HG02870 (cell line): ENCODE measurements around the gene ILKAP.

Source experiments
- ATAC-seq: cut with Tn5 transposase; IDR thresholded peaks from one replicate; pipeline ENCODE4 v1.9.1; 2021; ENCODE audit warnings: mild to moderate bottlenecking, moderate library complexity; ENCODE audit not compliant: unreplicated experiment

ILKAP gene

GRCh38 chr2:238152771-238153688, 50.5 kb downstream of the ILKAP start:
- no peak for ATAC-seq

GRCh38 chr2:238151628-238152235, 51.8 kb downstream of the ILKAP start:
- no peak for ATAC-seq

- ATAC-seq = no peak
These were observed 52.3 kb downstream of the ILKAP start for GRCh38 chr2:238151205-238151604.

- ATAC-seq = no peak
These were observed 52.8 kb downstream of the ILKAP start for GRCh38 chr2:238150686-238151085.

- no peak for ATAC-seq
These were observed 53.5 kb downstream of the ILKAP start for GRCh38 chr2:238149841-238150572.

GRCh38 chr2:238148981-238149380, 54.5 kb downstream of the ILKAP start:
- ATAC-seq = no peak

- no peak for ATAC-seq
These were observed 56.5 kb downstream of the ILKAP start for GRCh38 chr2:238146884-238147544.

- ATAC-seq = no peak
These were observed 57.6 kb downstream of the ILKAP start for GRCh38 chr2:238145851-238146250.

- no peak for ATAC-seq
These were observed 58.4 kb downstream of the ILKAP start for GRCh38 chr2:238145046-238145445.

GRCh38 chr2:238144262-238144661, 59.2 kb downstream of the ILKAP start:
- no peak for ATAC-seq

GRCh38 chr2:238143239-238143951, 60.1 kb downstream of the ILKAP start:
- no peak for ATAC-seq

- ATAC-seq = no peak
These were observed 60.9 kb downstream of the ILKAP start for GRCh38 chr2:238142382-238143205.

- ATAC-seq = no peak
These were observed 61.8 kb downstream of the ILKAP start for GRCh38 chr2:238141541-238142318.

- ATAC-seq = no peak
These were observed 62.6 kb downstream of the ILKAP start for GRCh38 chr2:238140721-238141540.

- no peak for ATAC-seq
These were observed 63.5 kb downstream of the ILKAP start for GRCh38 chr2:238140040-238140439.

- ATAC-seq = no peak
These were observed 64.1 kb downstream of the ILKAP start for GRCh38 chr2:238139196-238140039.
